ENCODE results near the gene PDE4D. TPM values are rescaled to one million over a fixed set of nuclear protein-coding genes. Genes with fewer than 3 reads are reported as not detected.

The PDE4D gene
- total RNA-seq, 1 donor, result 19.9 TPM

- Histone ChIP-seq H3K4me3 (ENCODE audit: insufficient read depth, low read length) (no peak overlapping the region), H3K27me3 (ENCODE audit: insufficient read depth, low read length) (no peaks in the 10 kb centered on the region), H3K36me3 (ENCODE audit: insufficient read depth, low read length) (no peaks in the 10 kb centered on the region), H2AFZ (ENCODE audit: low read length) (no peak overlapping the region), H3K4me1 (ENCODE audit: insufficient read depth, low read length) (peaks cover 7% of the 10 kb centered on the region), H3K9me3 (ENCODE audit: low read depth, low read length) (no peaks in the 10 kb centered on the region), H3K79me2 (ENCODE audit: insufficient read depth, low read length) (no peaks in the 10 kb centered on the region), H3K27ac (ENCODE audit: low read depth, low read length) (no peak overlapping the region), H4K20me1 (ENCODE audit: insufficient read depth, low read length) (no peaks in the 10 kb centered on the region), H3K4me2 (ENCODE audit: insufficient read depth, low read length) (no peak overlapping the region)
- peak; percentile 61 for DNase-seq (ENCODE audit: insufficient read length, low spot score, missing footprints)
- TF ChIP-seq CTCF (IDR thresholded peaks at IDR 0.05; ENCODE audit: extremely low read depth, low read depth, low read length), result no peak
These were observed 365.2 kb downstream of the PDE4D start for GRCh38 chr5:59528202-59528862.

- Histone ChIP-seq H3K9me3 (ENCODE audit: low read depth, low read length) (no peaks in the 10 kb centered on the region), H3K27ac (ENCODE audit: low read depth, low read length) (no peak overlapping the region), H3K27me3 (ENCODE audit: insufficient read depth, low read length) (no peaks in the 10 kb centered on the region), H3K36me3 (ENCODE audit: insufficient read depth, low read length) (no peaks in the 10 kb centered on the region), H4K20me1 (ENCODE audit: insufficient read depth, low read length) (no peaks in the 10 kb centered on the region), H3K79me2 (ENCODE audit: insufficient read depth, low read length) (no peaks in the 10 kb centered on the region), H3K4me2 (ENCODE audit: insufficient read depth, low read length) (no peak overlapping the region), H3K4me3 (ENCODE audit: insufficient read depth, low read length) (no peak overlapping the region), H2AFZ (ENCODE audit: low read length) (no peak overlapping the region), H3K4me1 (ENCODE audit: insufficient read depth, low read length) (peaks cover 7% of the 10 kb centered on the region)
- DNase-seq (ENCODE audit: insufficient read length, low spot score, missing footprints), result peak; percentile 50
- peak; percentile 33 for TF ChIP-seq CTCF (IDR thresholded peaks at IDR 0.05; ENCODE audit: extremely low read depth, low read depth, low read length)
These were observed 367.6 kb downstream of the PDE4D start for GRCh38 chr5:59525957-59526356.

- no peak for TF ChIP-seq CTCF (IDR thresholded peaks at IDR 0.05; ENCODE audit: extremely low read depth, low read depth, low read length)
- Histone ChIP-seq H3K79me2 (ENCODE audit: insufficient read depth, low read length) (no peaks in the 10 kb centered on the region), H3K9me3 (ENCODE audit: low read depth, low read length) (no peaks in the 10 kb centered on the region)
These were observed 368.2 kb downstream of the PDE4D start for GRCh38 chr5:59525311-59525710.

GRCh38 chr5:59522201-59522831 is 371.2 kb downstream of the PDE4D start:
- Histone ChIP-seq H3K4me1 (ENCODE audit: insufficient read depth, low read length) (peaks cover 16% of the 10 kb centered on the region), H3K4me2 (ENCODE audit: insufficient read depth, low read length) (no peak overlapping the region), H2AFZ (ENCODE audit: low read length) (no peak overlapping the region), H3K79me2 (ENCODE audit: insufficient read depth, low read length) (no peaks in the 10 kb centered on the region), H3K27ac (ENCODE audit: low read depth, low read length) (no peak overlapping the region), H3K36me3 (ENCODE audit: insufficient read depth, low read length) (no peaks in the 10 kb centered on the region), H3K9me3 (ENCODE audit: low read depth, low read length) (no peaks in the 10 kb centered on the region), H4K20me1 (ENCODE audit: insufficient read depth, low read length) (no peaks in the 10 kb centered on the region), H3K27me3 (ENCODE audit: insufficient read depth, low read length) (no peaks in the 10 kb centered on the region), H3K4me3 (ENCODE audit: insufficient read depth, low read length) (no peak overlapping the region)
- no peak for TF ChIP-seq CTCF (IDR thresholded peaks at IDR 0.05; ENCODE audit: extremely low read depth, low read depth, low read length)
- DNase-seq (ENCODE audit: insufficient read length, low spot score, missing footprints), result no peak

More at GRCh38 chr5:59525311-59525710, 368.2 kb downstream of the PDE4D start:
- H3K27ac ChIP-seq (ENCODE audit: low read depth, low read length), result no peak overlapping the region
- no peaks in the 10 kb centered on the region for H4K20me1 ChIP-seq (ENCODE audit: insufficient read depth, low read length)
- H3K36me3 ChIP-seq (ENCODE audit: insufficient read depth, low read length), result no peaks in the 10 kb centered on the region
- H3K27me3 ChIP-seq (ENCODE audit: insufficient read depth, low read length), result no peaks in the 10 kb centered on the region
- peaks cover 7% of the 10 kb centered on the region for H3K4me1 ChIP-seq (ENCODE audit: insufficient read depth, low read length)
- H3K4me3 ChIP-seq (ENCODE audit: insufficient read depth, low read length), result no peak overlapping the region
- no peak for DNase-seq (ENCODE audit: insufficient read length, low spot score, missing footprints)
- H3K4me2 ChIP-seq (ENCODE audit: insufficient read depth, low read length), result no peak overlapping the region
- H2AFZ ChIP-seq (ENCODE audit: low read length), result no peak overlapping the region

Data from osteoblast (primary cell).